Kidney (tissue), 14 donors: ENCODE measurements around the gene ZSWIM6. TPM values are rescaled to one million over a fixed set of nuclear protein-coding genes. Genes with fewer than 3 reads are reported as not detected.

Experiments
- DNase-seq, 5 donors: peaks; one replicate each; pipeline ENCODE4 v3.0.0-alpha.2; 2013 to 2020
- FAIRE-seq: peaks from 2 replicates; lab custom pipeline; 2012; peaks lifted over from hg19 to GRCh38; lab: Jason Lieb, UNC
- H3K27ac ChIP-seq, 2 donors: one replicate each; pipeline ENCODE4 v1.7.0; 2013; ENCODE audit warnings: low read depth in 2 of 2, low read length in 2 of 2, inconsistent platforms in 1 of 2
- H3K27me3 ChIP-seq: one replicate; pipeline ENCODE4 v1.7.1; 2013; ENCODE audit warnings: low read length, inconsistent platforms; ENCODE audit not compliant: control insufficient read depth, insufficient read depth
- H3K36me3 ChIP-seq, 3 donors: one replicate each; pipeline versions ENCODE4 v1.7.0 to v1.7.1; 2013; ENCODE audit warnings: low read length in 3 of 3, control low read depth in 1 of 3, inconsistent platforms in 1 of 3; ENCODE audit not compliant: insufficient read depth in 3 of 3, control insufficient read depth in 2 of 3
- H3K4me1 ChIP-seq, 3 donors: one replicate each; pipeline versions ENCODE4 v1.7.0 to v1.7.1; 2013; ENCODE audit warnings: low read length in 3 of 3, inconsistent platforms in 1 of 3, low read depth in 1 of 3; ENCODE audit not compliant: control insufficient read depth in 2 of 3, insufficient read depth in 2 of 3
- H3K4me3 ChIP-seq, 3 donors: one replicate each; pipeline versions ENCODE4 v1.7.0 to v1.8.1; 2013; ENCODE audit warnings: low read length in 3 of 3, control low read depth in 1 of 3, inconsistent platforms in 1 of 3
- H3K9ac ChIP-seq, 3 donors: one replicate each; pipeline versions ENCODE4 v1.7.0 to v1.7.1; 2013; ENCODE audit warnings: low read length in 3 of 3, control low read depth in 1 of 3, inconsistent platforms in 1 of 3
- H3K9me3 ChIP-seq, 3 donors: one replicate each; pipeline versions ENCODE4 v1.7.0 to v1.7.1; 2013; ENCODE audit warnings: low read length in 3 of 3, control low read depth in 1 of 3, inconsistent platforms in 1 of 3; ENCODE audit not compliant: control insufficient read depth in 2 of 3, insufficient read depth in 1 of 3
- intact Hi-C: fragments of 100-400 bp; cut with DNase I; formaldehyde crosslinking; loops from one replicate; pipeline ENCODE4 v1.11.1; 2022
- polyA plus RNA-seq: library from polyadenylated mRNA; stranded (reverse); fragments of 350-450 nt; fragmentation: Illumina TruSeq; extraction: RNeasy Lipid Tissue Mini Kit (QIAGEN cat#74804); gene quantifications from one replicate; pipeline ENCODE4 v1.2.3, GENCODE V29; 2014; ENCODE audit warnings: low read depth, low replicate concordance; ENCODE audit not compliant: insufficient read depth
- total RNA-seq: library from RNA; stranded (reverse); fragmentation: NEBNext Ultra II Directional; extraction: Animal tissue kit (Norgen Biotek cat#: 25700); gene quantifications from one replicate; pipeline ENCODE4 v1.2.1, GENCODE V29; 2021
- TF ChIP-seq, protein P1 (sequence below): IDR thresholded peaks from 3 replicates; pipeline ENCODE4 v1.5.1; 2012; ENCODE audit warnings: mild to moderate bottlenecking, moderate library complexity, borderline replicate concordance; ENCODE audit not compliant: insufficient read depth; ENCODE audit errors: extremely low read depth
- donor health status: control.
- donor health status: control.
- donor health status: control.
- donor health status: control.
- donor health status: control.
- donor health status: DM: yes; HTN: yes; CAD: no.
- donor health status: Normal renal cell carcinoma (clear cell type).

The ZSWIM6 gene
- total and polyA plus RNA-seq, 2 donors from 2014 or later, result 2.9 to 20.3 TPM

DNA sequence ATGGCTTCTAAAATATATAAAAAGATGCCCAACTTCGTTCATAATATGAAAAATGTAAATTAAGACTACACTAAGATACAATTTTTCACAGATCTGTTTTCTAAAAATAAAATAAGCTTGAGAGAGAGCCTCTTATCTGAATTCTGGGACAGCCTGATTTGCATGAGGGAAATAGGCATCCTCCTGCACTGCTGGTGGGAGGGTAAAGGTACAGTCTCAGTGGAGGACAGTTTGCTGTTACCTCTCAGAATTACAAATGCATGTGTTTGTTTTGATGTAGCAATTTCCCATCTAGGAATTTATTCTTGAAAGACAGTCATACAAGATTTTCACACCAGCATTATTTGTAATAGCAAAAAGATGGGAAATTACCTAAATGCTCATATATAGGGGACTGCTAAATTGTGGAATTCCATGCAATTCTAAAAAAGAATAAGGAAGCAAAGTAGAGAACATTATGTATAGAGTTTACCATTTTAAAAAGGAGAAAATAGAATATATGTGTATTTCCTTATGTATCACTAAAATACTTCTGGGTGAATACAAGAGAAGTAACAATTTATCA lies 75.7 kb downstream of the ZSWIM6 start:
- DNase-seq, result no peak
- Histone ChIP-seq H3K4me1 (peaks cover 2 to 10% (median 6%) of the 10 kb centered on the region in 3 donors), H3K27me3 (no peaks in the 10 kb centered on the region), H3K27ac (peak overlapping the region in 1 of 2 donors; percentile 20), H3K4me3 (no peak overlapping the region), H3K9me3 (no peaks in the 10 kb centered on the region), H3K9ac (peak overlapping the region in 1 of 3 donors; percentile 38), H3K36me3 (no peaks in the 10 kb centered on the region)
- FAIRE-seq, result no peak
- TF ChIP-seq, protein P1, sequence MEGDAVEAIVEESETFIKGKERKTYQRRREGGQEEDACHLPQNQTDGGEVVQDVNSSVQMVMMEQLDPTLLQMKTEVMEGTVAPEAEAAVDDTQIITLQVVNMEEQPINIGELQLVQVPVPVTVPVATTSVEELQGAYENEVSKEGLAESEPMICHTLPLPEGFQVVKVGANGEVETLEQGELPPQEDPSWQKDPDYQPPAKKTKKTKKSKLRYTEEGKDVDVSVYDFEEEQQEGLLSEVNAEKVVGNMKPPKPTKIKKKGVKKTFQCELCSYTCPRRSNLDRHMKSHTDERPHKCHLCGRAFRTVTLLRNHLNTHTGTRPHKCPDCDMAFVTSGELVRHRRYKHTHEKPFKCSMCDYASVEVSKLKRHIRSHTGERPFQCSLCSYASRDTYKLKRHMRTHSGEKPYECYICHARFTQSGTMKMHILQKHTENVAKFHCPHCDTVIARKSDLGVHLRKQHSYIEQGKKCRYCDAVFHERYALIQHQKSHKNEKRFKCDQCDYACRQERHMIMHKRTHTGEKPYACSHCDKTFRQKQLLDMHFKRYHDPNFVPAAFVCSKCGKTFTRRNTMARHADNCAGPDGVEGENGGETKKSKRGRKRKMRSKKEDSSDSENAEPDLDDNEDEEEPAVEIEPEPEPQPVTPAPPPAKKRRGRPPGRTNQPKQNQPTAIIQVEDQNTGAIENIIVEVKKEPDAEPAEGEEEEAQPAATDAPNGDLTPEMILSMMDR, result no peak
- intact Hi-C loops, result no loop called here

DNA sequence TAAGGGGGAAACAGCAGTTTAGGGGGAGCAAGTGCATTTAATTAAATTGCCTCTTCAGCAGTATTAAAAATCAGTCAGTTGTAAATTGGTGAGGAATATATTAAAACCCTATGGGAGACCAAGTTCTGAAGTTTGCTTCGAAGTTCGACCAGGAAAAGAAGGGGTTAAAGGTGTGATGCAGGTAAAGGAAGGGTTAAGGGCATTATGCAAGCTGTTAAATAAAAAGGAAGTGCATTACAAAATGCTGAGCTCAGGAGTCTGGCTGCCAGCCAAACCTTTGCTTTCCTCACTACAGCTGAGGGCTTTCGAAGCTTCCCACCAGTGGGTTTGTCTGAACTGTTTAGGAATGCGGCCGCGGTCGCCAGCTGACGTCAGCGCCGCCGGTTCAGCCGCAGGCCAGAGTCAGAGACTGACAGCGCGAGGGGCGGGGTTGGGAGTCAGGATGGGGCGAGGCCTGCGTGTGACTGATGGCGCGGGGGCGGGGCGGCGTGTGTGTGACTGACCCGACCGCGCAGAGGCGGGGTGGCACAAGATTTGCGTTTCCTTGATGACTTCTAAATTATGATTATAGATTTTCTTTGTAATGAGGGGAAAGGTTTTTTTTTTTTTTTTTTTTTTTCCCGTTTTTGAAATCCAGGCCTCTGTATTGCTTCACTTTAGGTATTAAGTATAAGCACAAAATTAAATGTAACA lies 76.6 kb downstream of the ZSWIM6 start:
- DNase-seq (peak; percentile 99 to 100 (median 99)), FAIRE-seq (peak; percentile 97)
- H3K4me3 ChIP-seq, result peak overlapping the region; percentile 21 to 49 (median 43)
- no peaks in the 10 kb centered on the region for H3K27me3 ChIP-seq
- H3K4me1 ChIP-seq, result peaks cover 0 to 7% (median 0%) of the 10 kb centered on the region in 3 donors
- no peaks in the 10 kb centered on the region for H3K36me3 ChIP-seq
- no peaks in the 10 kb centered on the region for H3K9me3 ChIP-seq
- H3K9ac ChIP-seq, result peak overlapping the region in 2 of 3 donors; percentile 21 to 38
- intact Hi-C loops, result no loop called here
- peak overlapping the region; percentile 61 to 72 for H3K27ac ChIP-seq
- TF ChIP-seq, protein P1, result no peak

DNA sequence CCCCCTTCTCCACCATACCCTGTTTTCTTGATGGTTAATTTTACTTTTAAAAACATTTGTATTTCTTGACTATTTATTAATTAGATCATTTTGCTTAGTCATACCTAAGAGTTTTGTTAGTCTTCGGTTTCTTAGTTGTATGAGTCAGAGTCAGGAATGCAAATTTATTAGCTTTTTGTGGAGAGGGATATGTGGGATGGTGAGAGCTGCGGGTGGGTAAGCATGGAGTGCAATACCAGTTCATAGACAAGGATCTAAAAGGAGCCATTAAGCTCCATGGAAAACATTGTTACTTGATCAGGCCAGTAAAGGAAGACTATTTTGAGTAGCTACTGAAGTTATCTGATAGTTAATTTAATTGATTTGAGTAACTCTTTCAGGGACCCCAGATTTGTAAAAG lies 77.5 kb downstream of the ZSWIM6 start:
- intact Hi-C loops, result no loop called here
- Histone ChIP-seq H3K4me3 (peak overlapping the region in 1 of 3 donors; percentile 37), H3K36me3 (no peaks in the 10 kb centered on the region), H3K27ac (peak overlapping the region; percentile 35 to 72), H3K4me1 (peaks cover 0 to 7% (median 0%) of the 10 kb centered on the region in 3 donors), H3K9ac (no peak overlapping the region), H3K9me3 (no peaks in the 10 kb centered on the region), H3K27me3 (no peaks in the 10 kb centered on the region)
- TF ChIP-seq, protein P1, result no peak
- DNase-seq (peak in 2 of 5 donors; percentile 71 to 74), FAIRE-seq (peak; percentile 70)
